ENCODE data around the gene BPIFA2. TPM values are rescaled to one million over a fixed set of nuclear protein-coding genes. Genes with fewer than 3 reads are reported as not detected.
"Not testable (repeated sequence)": the region's sequence is repeated elsewhere in the genome, so short reads cannot be mapped to it uniquely, and the experiment has no call there.

Gene BPIFA2
- total RNA-seq, 1 donor from 2014 or later, result not detected

- no peak overlapping the region for H3K27ac ChIP-seq
- no peak for TF ChIP-seq CTCF (IDR thresholded peaks at IDR 0.05)
- ATAC-seq (no peak), DNase-seq (no peak)
- H3K36me3 ChIP-seq, result no peaks in the 10 kb centered on the region
- no peaks in the 10 kb centered on the region for H3K4me1 ChIP-seq
- no peak overlapping the region for H3K4me3 ChIP-seq
- no peaks in the 10 kb centered on the region for H3K9me3 ChIP-seq
- intact Hi-C loops (cut with DNase I), result no loop called here
- H3K27me3 ChIP-seq, result no peaks in the 10 kb centered on the region
These were observed 12.2 kb downstream of the BPIFA2 start for GRCh38 chr20:33180169-33180568.

- H3K27me3 ChIP-seq, result no peaks in the 10 kb centered on the region
- DNase-seq, result no peak
- H3K4me1 ChIP-seq, result no peaks in the 10 kb centered on the region
- H3K36me3 ChIP-seq, result no peaks in the 10 kb centered on the region
- H3K9me3 ChIP-seq, result no peaks in the 10 kb centered on the region
- H3K27ac ChIP-seq, result no peak overlapping the region
- ATAC-seq, result no peak
- intact Hi-C loops (cut with DNase I), result no loop called here
- H3K4me3 ChIP-seq, result no peak overlapping the region
- no peak for TF ChIP-seq CTCF (IDR thresholded peaks at IDR 0.05)
These were observed 13.6 kb downstream of the BPIFA2 start for GRCh38 chr20:33181482-33182093.

GRCh38 chr20:33183312-33183711, 15.4 kb downstream of the BPIFA2 start:
- no peak overlapping the region for H3K27ac ChIP-seq
- H3K4me3 ChIP-seq, result no peak overlapping the region
- intact Hi-C loops (cut with DNase I), result no loop called here
- H3K36me3 ChIP-seq, result no peaks in the 10 kb centered on the region
- no peak for TF ChIP-seq CTCF (IDR thresholded peaks at IDR 0.05)
- H3K9me3 ChIP-seq, result no peaks in the 10 kb centered on the region
- DNase-seq (no peak), ATAC-seq (no peak)
- no peaks in the 10 kb centered on the region for H3K27me3 ChIP-seq
- H3K4me1 ChIP-seq, result no peaks in the 10 kb centered on the region

- DNase-seq; ATAC-seq; H3K27ac ChIP-seq; H3K4me1 ChIP-seq; intact Hi-C loops (cut with DNase I); H3K4me3 ChIP-seq; H3K27me3 ChIP-seq; H3K9me3 ChIP-seq; H3K36me3 ChIP-seq: not testable (repeated sequence)
These were observed 17.2 kb downstream of the BPIFA2 start for GRCh38 chr20:33185031-33185590.

- Histone ChIP-seq H3K27me3 (no peaks in the 10 kb centered on the region), H3K4me1 (no peaks in the 10 kb centered on the region), H3K36me3 (no peaks in the 10 kb centered on the region), H3K27ac (no peak overlapping the region), H3K4me3 (no peak overlapping the region), H3K9me3 (no peaks in the 10 kb centered on the region)
- no peak for TF ChIP-seq CTCF (IDR thresholded peaks at IDR 0.05)
- DNase-seq (no peak), ATAC-seq (no peak)
- intact Hi-C loops (cut with DNase I), result no loop called here
These were observed 19.5 kb downstream of the BPIFA2 start for GRCh38 chr20:33187491-33187890.

GRCh38 chr20:33188421-33188820, 20.5 kb downstream of the BPIFA2 start:
- no peak overlapping the region for H3K27ac ChIP-seq
- no peak for TF ChIP-seq CTCF (IDR thresholded peaks at IDR 0.05)
- H3K4me3 ChIP-seq, result no peak overlapping the region
- H3K27me3 ChIP-seq, result no peaks in the 10 kb centered on the region
- DNase-seq (no peak), ATAC-seq (no peak)
- intact Hi-C loops (cut with DNase I), result no loop called here
- no peaks in the 10 kb centered on the region for H3K36me3 ChIP-seq
- no peaks in the 10 kb centered on the region for H3K9me3 ChIP-seq
- H3K4me1 ChIP-seq, result no peaks in the 10 kb centered on the region
